ENCODE data around the gene NIPAL3.

Gene NIPAL3

GRCh38 chr1:24465638-24466037 lies 50.0 kb downstream of the NIPAL3 start:
- Histone ChIP-seq H4K5ac (ENCODE audit: low read length) (no peak overlapping the region), H4K8ac (ENCODE audit: low read depth, low read length) (no peak overlapping the region), H3K18ac (ENCODE audit: low read length) (no peak overlapping the region), H3K27me3 (ENCODE audit: insufficient read depth, low read length, poor library complexity) (no peaks in the 10 kb centered on the region), H2BK5ac (ENCODE audit: low read length) (no peak overlapping the region), H3K4ac (ENCODE audit: low read depth, low read length) (no peak overlapping the region), H3K79me1 (ENCODE audit: low read length) (no peaks in the 10 kb centered on the region), H3K36me3 (ENCODE audit: control insufficient read depth, insufficient read depth, low read length) (no peaks in the 10 kb centered on the region), H3K79me2 (ENCODE audit: control insufficient read depth, insufficient read depth, low read length) (no peaks in the 10 kb centered on the region), H3K27ac (ENCODE audit: low read depth, low read length) (no peak overlapping the region), H3K4me3 (ENCODE audit: low read length) (no peak overlapping the region), H3K9ac (ENCODE audit: low read length) (no peak overlapping the region), H3K4me2 (ENCODE audit: low read length) (no peak overlapping the region), H3K4me1 (ENCODE audit: control insufficient read depth, low read depth, low read length) (peaks cover 8% of the 10 kb centered on the region), H2AK5ac (ENCODE audit: low read length) (no peak overlapping the region), H3K56ac (ENCODE audit: low read length) (no peak overlapping the region), H3K23ac (ENCODE audit: low read length) (no peak overlapping the region), H2BK15ac (replicated peaks; ENCODE audit: low read depth) (no peak overlapping the region), H2BK120ac (ENCODE audit: low read depth, low read length) (no peak overlapping the region)
- no CpG with 5 or more reads among the region's 2 CpGs for WGBS (ENCODE audit: extremely low coverage, insufficient coverage, low lambda C conversion rate)
- no peak for DNase-seq

- no CpG with 5 or more reads among the region's 11 CpGs for WGBS (ENCODE audit: extremely low coverage, insufficient coverage, low lambda C conversion rate)
These were observed 53.2 kb downstream of the NIPAL3 start for GRCh38 chr1:24468685-24469316.

GRCh38 chr1:24470592-24470991 lies 55.0 kb downstream of the NIPAL3 start:
- no peak overlapping the region for H3K4ac ChIP-seq (ENCODE audit: low read depth, low read length)
- H4K5ac ChIP-seq (ENCODE audit: low read length): no peak overlapping the region
- no peak overlapping the region for H3K4me3 ChIP-seq (ENCODE audit: low read length)
- H2AK5ac ChIP-seq (ENCODE audit: low read length): no peak overlapping the region
- H2BK5ac ChIP-seq (ENCODE audit: low read length): no peak overlapping the region
- no peaks in the 10 kb centered on the region for H3K79me1 ChIP-seq (ENCODE audit: low read length)
- H3K9ac ChIP-seq (ENCODE audit: low read length): no peak overlapping the region
- H3K4me2 ChIP-seq (ENCODE audit: low read length): no peak overlapping the region
- no peak overlapping the region for H3K56ac ChIP-seq (ENCODE audit: low read length)
- WGBS (ENCODE audit: extremely low coverage, insufficient coverage, low lambda C conversion rate): no CpG with 5 or more reads among the region's 2 CpGs
- no peak overlapping the region for H4K8ac ChIP-seq (ENCODE audit: low read depth, low read length)
- H3K36me3 ChIP-seq (ENCODE audit: control insufficient read depth, insufficient read depth, low read length): no peaks in the 10 kb centered on the region
- H3K18ac ChIP-seq (ENCODE audit: low read length): no peak overlapping the region
- H2BK15ac ChIP-seq (replicated peaks; ENCODE audit: low read depth): no peak overlapping the region
- no peaks in the 10 kb centered on the region for H3K27me3 ChIP-seq (ENCODE audit: insufficient read depth, low read length, poor library complexity)
- no peaks in the 10 kb centered on the region for H3K79me2 ChIP-seq (ENCODE audit: control insufficient read depth, insufficient read depth, low read length)
- H3K4me1 ChIP-seq (ENCODE audit: control insufficient read depth, low read depth, low read length): no peaks in the 10 kb centered on the region
- DNase-seq: no peak
- no peak overlapping the region for H3K27ac ChIP-seq (ENCODE audit: low read depth, low read length)
- H3K23ac ChIP-seq (ENCODE audit: low read length): no peak overlapping the region
- H2BK120ac ChIP-seq (ENCODE audit: low read depth, low read length): no peak overlapping the region

More at GRCh38 chr1:24468685-24469316, 53.2 kb downstream of the NIPAL3 start:
- H4K5ac ChIP-seq (ENCODE audit: low read length): no peak overlapping the region
- no peaks in the 10 kb centered on the region for H3K79me2 ChIP-seq (ENCODE audit: control insufficient read depth, insufficient read depth, low read length)
- no peak overlapping the region for H2BK15ac ChIP-seq (replicated peaks; ENCODE audit: low read depth)
- no peak overlapping the region for H3K23ac ChIP-seq (ENCODE audit: low read length)
- no peaks in the 10 kb centered on the region for H3K27me3 ChIP-seq (ENCODE audit: insufficient read depth, low read length, poor library complexity)
- H3K9ac ChIP-seq (ENCODE audit: low read length): no peak overlapping the region
- H2BK120ac ChIP-seq (ENCODE audit: low read depth, low read length): no peak overlapping the region
- H3K56ac ChIP-seq (ENCODE audit: low read length): no peak overlapping the region
- H3K4me3 ChIP-seq (ENCODE audit: low read length): no peak overlapping the region
- H3K79me1 ChIP-seq (ENCODE audit: low read length): no peaks in the 10 kb centered on the region
- no peak overlapping the region for H2AK5ac ChIP-seq (ENCODE audit: low read length)
- no peak overlapping the region for H3K4me2 ChIP-seq (ENCODE audit: low read length)
- no peak overlapping the region for H3K18ac ChIP-seq (ENCODE audit: low read length)
- no peak for DNase-seq
- H4K8ac ChIP-seq (ENCODE audit: low read depth, low read length): no peak overlapping the region
- no peak overlapping the region for H3K27ac ChIP-seq (ENCODE audit: low read depth, low read length)
- H3K4ac ChIP-seq (ENCODE audit: low read depth, low read length): no peak overlapping the region
- H3K4me1 ChIP-seq (ENCODE audit: control insufficient read depth, low read depth, low read length): peaks cover 4% of the 10 kb centered on the region
- H2BK5ac ChIP-seq (ENCODE audit: low read length): no peak overlapping the region
- no peaks in the 10 kb centered on the region for H3K36me3 ChIP-seq (ENCODE audit: control insufficient read depth, insufficient read depth, low read length)

- Histone ChIP-seq H4K5ac (ENCODE audit: low read length) (no peak overlapping the region), H3K4me1 (ENCODE audit: control insufficient read depth, low read depth, low read length) (no peaks in the 10 kb centered on the region), H3K4ac (ENCODE audit: low read depth, low read length) (no peak overlapping the region), H3K4me3 (ENCODE audit: low read length) (no peak overlapping the region), H2AK5ac (ENCODE audit: low read length) (no peak overlapping the region), H3K27me3 (ENCODE audit: insufficient read depth, low read length, poor library complexity) (no peaks in the 10 kb centered on the region), H3K9ac (ENCODE audit: low read length) (no peak overlapping the region), H3K18ac (ENCODE audit: low read length) (no peak overlapping the region), H3K36me3 (ENCODE audit: control insufficient read depth, insufficient read depth, low read length) (no peaks in the 10 kb centered on the region), H2BK5ac (ENCODE audit: low read length) (no peak overlapping the region), H3K79me1 (ENCODE audit: low read length) (no peaks in the 10 kb centered on the region), H3K27ac (ENCODE audit: low read depth, low read length) (no peak overlapping the region), H2BK120ac (ENCODE audit: low read depth, low read length) (no peak overlapping the region), H3K23ac (ENCODE audit: low read length) (no peak overlapping the region), H2BK15ac (replicated peaks; ENCODE audit: low read depth) (no peak overlapping the region), H4K8ac (ENCODE audit: low read depth, low read length) (no peak overlapping the region), H3K56ac (ENCODE audit: low read length) (no peak overlapping the region), H3K4me2 (ENCODE audit: low read length) (no peak overlapping the region), H3K79me2 (ENCODE audit: control insufficient read depth, insufficient read depth, low read length) (no peaks in the 10 kb centered on the region)
- no CpG with 5 or more reads among the region's 11 CpGs for WGBS (ENCODE audit: extremely low coverage, insufficient coverage, low lambda C conversion rate)
- DNase-seq: no peak
These were observed 57.1 kb downstream of the NIPAL3 start for GRCh38 chr1:24472527-24473251.

GRCh38 chr1:24474193-24474592 lies 58.6 kb downstream of the NIPAL3 start:
- Histone ChIP-seq H3K4ac (ENCODE audit: low read depth, low read length) (no peak overlapping the region), H2BK120ac (ENCODE audit: low read depth, low read length) (no peak overlapping the region), H3K79me1 (ENCODE audit: low read length) (no peaks in the 10 kb centered on the region), H3K9ac (ENCODE audit: low read length) (no peak overlapping the region), H2BK15ac (replicated peaks; ENCODE audit: low read depth) (no peak overlapping the region), H2BK5ac (ENCODE audit: low read length) (no peak overlapping the region), H3K4me2 (ENCODE audit: low read length) (no peak overlapping the region), H3K56ac (ENCODE audit: low read length) (no peak overlapping the region), H3K27me3 (ENCODE audit: insufficient read depth, low read length, poor library complexity) (no peaks in the 10 kb centered on the region), H3K79me2 (ENCODE audit: control insufficient read depth, insufficient read depth, low read length) (no peaks in the 10 kb centered on the region), H3K36me3 (ENCODE audit: control insufficient read depth, insufficient read depth, low read length) (no peaks in the 10 kb centered on the region), H3K27ac (ENCODE audit: low read depth, low read length) (no peak overlapping the region), H3K23ac (ENCODE audit: low read length) (no peak overlapping the region), H4K8ac (ENCODE audit: low read depth, low read length) (no peak overlapping the region), H3K18ac (ENCODE audit: low read length) (no peak overlapping the region), H3K4me3 (ENCODE audit: low read length) (no peak overlapping the region), H2AK5ac (ENCODE audit: low read length) (no peak overlapping the region), H4K5ac (ENCODE audit: low read length) (no peak overlapping the region), H3K4me1 (ENCODE audit: control insufficient read depth, low read depth, low read length) (no peaks in the 10 kb centered on the region)
- no peak for DNase-seq

GRCh38 chr1:24475700-24476099 lies 60.1 kb downstream of the NIPAL3 start:
- no peak for DNase-seq
- H4K8ac ChIP-seq (ENCODE audit: low read depth, low read length): no peak overlapping the region
- H3K23ac ChIP-seq (ENCODE audit: low read length): no peak overlapping the region
- no peak overlapping the region for H3K18ac ChIP-seq (ENCODE audit: low read length)
- no peak overlapping the region for H3K9ac ChIP-seq (ENCODE audit: low read length)
- no peak overlapping the region for H3K56ac ChIP-seq (ENCODE audit: low read length)
- WGBS (ENCODE audit: extremely low coverage, insufficient coverage, low lambda C conversion rate): no CpG with 5 or more reads among the region's 4 CpGs
- no peak overlapping the region for H2BK5ac ChIP-seq (ENCODE audit: low read length)
- H3K27ac ChIP-seq (ENCODE audit: low read depth, low read length): no peak overlapping the region
- no peaks in the 10 kb centered on the region for H3K79me1 ChIP-seq (ENCODE audit: low read length)
- no peak overlapping the region for H3K4me2 ChIP-seq (ENCODE audit: low read length)
- H3K36me3 ChIP-seq (ENCODE audit: control insufficient read depth, insufficient read depth, low read length): no peaks in the 10 kb centered on the region
- no peak overlapping the region for H4K5ac ChIP-seq (ENCODE audit: low read length)
- no peaks in the 10 kb centered on the region for H3K79me2 ChIP-seq (ENCODE audit: control insufficient read depth, insufficient read depth, low read length)
- no peak overlapping the region for H3K4me3 ChIP-seq (ENCODE audit: low read length)
- H2BK15ac ChIP-seq (replicated peaks; ENCODE audit: low read depth): no peak overlapping the region
- no peaks in the 10 kb centered on the region for H3K27me3 ChIP-seq (ENCODE audit: insufficient read depth, low read length, poor library complexity)
- no peak overlapping the region for H2AK5ac ChIP-seq (ENCODE audit: low read length)
- no peak overlapping the region for H3K4ac ChIP-seq (ENCODE audit: low read depth, low read length)
- H3K4me1 ChIP-seq (ENCODE audit: control insufficient read depth, low read depth, low read length): no peaks in the 10 kb centered on the region
- H2BK120ac ChIP-seq (ENCODE audit: low read depth, low read length): no peak overlapping the region
